Glomerular visceral epithelial cell (primary cell): ENCODE data around the gene RAN.
A peak's percentile ranks its signal among the peaks of the same experiment; 100 is the strongest.
"Not testable (repeated sequence)": the region's sequence is repeated elsewhere in the genome, so short reads cannot be mapped to it uniquely, and the experiment has no call there.

Experiments used
- DNase-seq: peaks from one replicate; pipeline ENCODE4 v3.0.0-alpha.2; 2016; ENCODE audit errors: extremely low spot score

Gene RAN

DNA sequence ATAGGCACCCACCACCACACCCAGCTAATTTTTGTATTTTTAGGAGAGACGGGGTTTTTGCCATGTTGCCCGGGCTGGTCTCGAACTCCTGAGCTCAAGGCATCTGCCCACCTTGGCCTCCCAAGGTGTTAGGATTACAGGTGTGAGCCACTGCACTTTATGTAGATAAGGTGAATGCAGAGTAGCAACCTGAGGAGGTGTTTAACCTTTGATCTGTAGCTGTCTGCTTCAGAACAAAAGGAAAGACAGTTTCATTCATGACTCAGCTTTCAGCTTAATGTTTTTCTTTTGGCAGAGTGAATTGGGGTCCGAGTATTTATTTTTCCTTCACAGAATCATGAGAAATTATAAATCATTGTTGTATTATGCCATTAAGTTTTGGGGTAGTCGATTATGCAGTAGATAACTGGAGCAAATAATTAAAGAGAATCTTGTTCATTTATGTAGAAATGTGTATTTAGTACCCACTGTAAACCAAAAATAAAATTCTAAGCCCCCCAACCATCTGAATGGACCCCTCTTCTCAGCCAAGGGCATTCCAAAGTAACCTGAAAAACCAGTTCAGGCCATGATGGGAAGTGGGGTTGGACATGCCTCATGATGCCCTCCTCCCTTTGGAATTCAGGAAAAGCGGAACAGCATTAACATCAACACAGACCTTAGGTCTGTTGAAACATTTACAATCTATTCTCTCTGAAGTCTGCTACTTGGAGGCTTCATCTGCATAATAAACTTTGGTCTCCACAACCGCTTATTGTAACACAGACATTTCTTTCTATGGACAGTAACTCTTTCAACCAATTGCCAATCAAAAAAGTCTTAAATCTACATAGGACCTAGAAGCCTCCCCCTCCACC lies 22.1 kb upstream of the RAN start:
- DNase-seq, result no peak

- DNase-seq, result no peak
Measured at GRCh38 chr12:130850418-130851021, 21.3 kb upstream of the RAN start.

GRCh38 chr12:130856088-130856487 lies 15.8 kb upstream of the RAN start:
- DNase-seq, result no peak

GRCh38 chr12:130858084-130858483 lies 13.8 kb upstream of the RAN start:
- no peak for DNase-seq

DNA sequence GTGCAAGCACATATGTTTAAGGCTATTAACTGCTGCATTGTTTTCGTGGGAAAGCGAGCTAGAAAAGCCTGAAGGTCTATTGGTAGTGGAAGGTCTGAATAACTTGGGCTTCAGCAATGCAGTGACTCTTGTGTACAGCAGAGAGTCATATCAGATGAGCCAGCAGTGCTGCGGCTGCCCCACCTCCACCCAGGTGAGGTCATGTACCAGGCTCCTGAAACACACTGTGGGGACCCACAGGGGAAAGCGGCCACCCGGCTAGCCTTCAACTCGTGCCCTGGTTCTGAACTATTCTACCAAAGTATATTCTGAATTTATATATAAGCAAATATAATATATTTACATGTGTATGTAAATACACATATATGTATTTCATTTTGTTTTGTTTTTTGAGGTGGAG lies 12.7 kb upstream of the RAN start:
- no peak for DNase-seq

DNA sequence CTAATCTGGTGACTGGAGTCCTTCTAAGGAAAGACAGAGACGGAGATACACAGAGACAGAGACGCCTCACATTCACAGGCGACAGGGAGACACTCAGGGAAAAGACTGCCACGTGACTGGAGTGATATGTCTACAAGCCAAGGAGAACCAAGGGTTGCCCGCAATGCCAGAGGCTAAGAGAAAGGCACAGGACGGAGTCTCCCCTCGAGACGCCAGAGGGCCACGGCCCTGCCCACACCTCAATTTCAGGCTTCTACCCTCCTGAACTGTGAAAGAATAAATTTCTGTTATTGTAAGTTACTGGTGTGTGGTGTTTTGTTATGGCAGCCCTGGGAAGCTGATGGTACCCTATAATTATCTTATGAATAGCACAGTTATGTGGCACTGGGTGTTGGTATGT lies 11.6 kb upstream of the RAN start:
- DNase-seq, result no peak

DNA sequence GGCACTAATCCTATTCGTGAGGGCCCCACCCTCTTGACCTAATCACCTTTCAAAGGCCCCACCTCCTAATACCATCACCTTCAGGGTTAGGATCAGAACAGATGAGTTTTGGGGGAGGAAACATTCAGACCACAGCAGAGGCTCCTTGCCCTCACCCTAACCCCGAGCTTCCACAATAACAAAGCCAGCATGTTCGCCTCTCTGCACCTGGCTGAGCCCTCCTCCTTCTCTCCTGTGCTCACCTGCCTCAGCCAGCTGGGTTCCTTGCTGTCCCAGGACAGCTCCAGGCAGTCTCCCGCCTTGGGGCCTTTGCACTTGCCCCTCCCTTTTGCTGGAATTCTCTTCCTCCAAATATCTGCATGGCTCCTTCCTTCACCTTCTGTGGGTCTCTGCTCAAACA lies 9.7 kb upstream of the RAN start:
- no peak for DNase-seq

- not testable (repeated sequence) for DNase-seq
Measured at GRCh38 chr12:130862771-130863170, 9.1 kb upstream of the RAN start.

DNA sequence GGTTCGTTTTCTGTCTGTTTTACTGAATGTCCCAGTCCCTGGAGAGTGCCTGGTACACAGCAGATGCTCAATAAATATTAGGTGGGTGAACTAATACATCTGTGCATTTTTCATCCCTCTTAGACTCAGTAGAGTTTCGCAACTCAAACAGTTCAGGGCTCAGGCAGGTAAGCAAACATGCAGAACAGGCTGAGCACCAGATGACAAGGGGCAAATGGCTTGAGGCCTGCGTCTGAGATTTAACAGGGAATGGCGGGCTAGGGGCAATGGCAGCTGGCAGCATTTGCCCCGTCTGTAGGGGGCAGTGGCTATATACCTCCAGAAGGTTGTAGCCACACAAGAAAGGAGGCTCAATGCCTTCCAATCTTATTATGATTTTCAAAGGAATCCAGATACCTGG lies 8.6 kb upstream of the RAN start:
- no peak for DNase-seq

- DNase-seq, result no peak
Measured at GRCh38 chr12:130868412-130868811, 3.5 kb upstream of the RAN start.

GRCh38 chr12:130870442-130871285 lies 1.2 kb upstream of the RAN start:
- DNase-seq, result peak; percentile 61

GRCh38 chr12:130872179-130873096 lies 572 bp downstream of the RAN start:
- peak; percentile 26 for DNase-seq

DNA sequence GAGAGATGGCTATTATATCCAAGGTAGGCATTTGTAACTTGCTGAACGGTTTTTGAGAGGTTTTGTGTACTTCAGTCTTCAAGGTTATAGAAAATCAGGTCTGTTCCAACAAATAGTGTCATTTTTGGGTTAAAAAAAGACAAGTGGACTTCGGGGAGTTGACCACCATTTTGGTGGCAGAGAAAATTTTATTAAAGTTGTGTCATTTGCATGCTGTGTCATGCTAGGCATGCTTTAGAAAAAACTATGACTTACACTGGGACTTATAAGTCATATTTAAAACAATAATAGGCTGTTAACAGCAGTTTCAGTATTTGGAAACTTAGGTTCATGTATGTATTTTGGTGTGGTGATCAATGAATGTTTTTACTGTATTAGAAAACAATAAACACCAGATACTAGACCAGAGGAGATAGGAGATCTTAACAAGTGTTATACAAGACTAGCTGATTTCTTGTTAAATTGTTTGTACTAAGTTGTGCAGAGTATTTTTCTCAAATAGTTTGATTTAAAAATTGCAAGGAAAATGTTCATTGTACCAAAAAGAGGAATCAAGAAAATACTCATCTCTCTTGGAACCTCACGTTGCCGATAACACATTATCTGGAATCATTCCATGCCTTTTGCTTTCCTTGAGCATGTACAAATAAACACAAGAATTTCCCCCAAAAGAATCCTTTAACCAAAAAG lies 1.4 kb downstream of the RAN start:
- DNase-seq, result no peak

- peak; percentile 15 for DNase-seq
Measured at GRCh38 chr12:130873825-130874224, 2.0 kb downstream of the RAN start.

- no peak for DNase-seq
Measured at GRCh38 chr12:130874696-130875095, 2.8 kb downstream of the RAN start.

- DNase-seq, result no peak
Measured at GRCh38 chr12:130875193-130875592, 3.3 kb downstream of the RAN start.

DNA sequence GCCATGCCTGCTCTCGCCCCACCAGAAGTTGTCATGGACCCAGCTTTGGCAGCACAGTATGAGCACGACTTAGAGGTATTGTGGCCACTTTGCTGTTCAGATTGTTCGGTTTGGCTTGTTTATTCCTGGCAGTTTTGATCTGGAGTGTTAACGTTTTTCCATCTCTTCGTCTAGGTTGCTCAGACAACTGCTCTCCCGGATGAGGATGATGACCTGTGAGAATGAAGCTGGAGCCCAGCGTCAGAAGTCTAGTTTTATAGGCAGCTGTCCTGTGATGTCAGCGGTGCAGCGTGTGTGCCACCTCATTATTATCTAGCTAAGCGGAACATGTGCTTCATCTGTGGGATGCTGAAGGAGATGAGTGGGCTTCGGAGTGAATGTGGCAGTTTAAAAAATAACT lies 3.8 kb downstream of the RAN start:
- DNase-seq, result not testable (repeated sequence)

DNA sequence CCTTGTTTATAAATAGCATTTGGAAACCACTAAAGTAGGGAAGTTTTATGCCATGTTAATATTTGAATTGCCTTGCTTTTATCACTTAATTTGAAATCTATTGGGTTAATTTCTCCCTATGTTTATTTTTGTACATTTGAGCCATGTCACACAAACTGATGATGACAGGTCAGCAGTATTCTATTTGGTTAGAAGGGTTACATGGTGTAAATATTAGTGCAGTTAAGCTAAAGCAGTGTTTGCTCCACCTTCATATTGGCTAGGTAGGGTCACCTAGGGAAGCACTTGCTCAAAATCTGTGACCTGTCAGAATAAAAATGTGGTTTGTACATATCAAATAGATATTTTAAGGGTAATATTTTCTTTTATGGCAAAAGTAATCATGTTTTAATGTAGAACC lies 4.4 kb downstream of the RAN start:
- no peak for DNase-seq

DNA sequence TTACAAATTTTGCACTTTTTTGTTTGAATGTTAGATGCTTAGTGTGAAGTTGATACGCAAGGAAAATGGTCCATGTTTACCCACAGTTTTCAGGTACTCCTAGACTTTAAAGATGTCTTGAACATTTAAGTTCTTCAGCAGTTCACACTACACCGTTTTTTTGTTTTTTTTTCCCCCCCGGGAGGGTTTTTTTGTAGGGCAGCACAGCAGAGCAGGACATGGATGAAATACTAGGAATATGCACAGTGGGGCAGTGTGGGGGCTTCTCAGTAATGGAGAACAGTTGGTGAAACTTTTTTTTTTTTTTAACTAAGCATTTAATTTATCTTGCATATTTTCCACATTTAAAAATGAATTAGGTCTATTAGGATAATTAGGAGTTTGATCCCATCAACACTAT lies 4.9 kb downstream of the RAN start:
- no peak for DNase-seq

- no peak for DNase-seq
Measured at GRCh38 chr12:130877333-130877732, 5.5 kb downstream of the RAN start.
